Measurements from ENCODE around the gene TOX3.

Gene TOX3

GRCh38 chr16:52539191-52539590 is 7.8 kb downstream of the TOX3 start:
- H3K9me3 ChIP-seq (ENCODE audit: control insufficient read depth in 2 of 2, low read length in 2 of 2): no peaks in the 10 kb centered on the region
- H3K9ac ChIP-seq (ENCODE audit: low read depth in 1 of 2, low read length in 2 of 2): no peak overlapping the region

GRCh38 chr16:52538511-52538910 is 8.4 kb downstream of the TOX3 start:
- H3K9me3 ChIP-seq (ENCODE audit: control insufficient read depth in 2 of 2, low read length in 2 of 2): no peaks in the 10 kb centered on the region
- H3K27ac ChIP-seq (ENCODE audit: low read depth in 2 of 2, low read length in 2 of 2): no peak overlapping the region
- no peaks in the 10 kb centered on the region for H3K27me3 ChIP-seq (ENCODE audit: control insufficient read depth in 2 of 2, insufficient read depth in 2 of 2, low read length in 2 of 2)
- H3K4me1 ChIP-seq (ENCODE audit: control insufficient read depth in 2 of 2, insufficient read depth in 2 of 2, low read length in 2 of 2): peaks cover 0 to 4% of the 10 kb centered on the region in 2 donors
- H3K9ac ChIP-seq (ENCODE audit: low read depth in 1 of 2, low read length in 2 of 2): no peak overlapping the region
- H3K36me3 ChIP-seq (ENCODE audit: control insufficient read depth in 2 of 2, insufficient read depth in 2 of 2, low read length in 2 of 2): peaks cover 0 to 3% of the 10 kb centered on the region in 2 donors
- H3K4me3 ChIP-seq (ENCODE audit: low read length in 2 of 2): no peak overlapping the region

More at GRCh38 chr16:52539191-52539590, 7.8 kb downstream of the TOX3 start:
- Histone ChIP-seq H3K4me3 (ENCODE audit: low read length in 2 of 2) (no peak overlapping the region), H3K27ac (ENCODE audit: low read depth in 2 of 2, low read length in 2 of 2) (no peak overlapping the region), H3K4me1 (ENCODE audit: control insufficient read depth in 2 of 2, insufficient read depth in 2 of 2, low read length in 2 of 2) (peaks cover 0 to 4% of the 10 kb centered on the region in 2 donors), H3K27me3 (ENCODE audit: control insufficient read depth in 2 of 2, insufficient read depth in 2 of 2, low read length in 2 of 2) (no peaks in the 10 kb centered on the region), H3K36me3 (ENCODE audit: control insufficient read depth in 2 of 2, insufficient read depth in 2 of 2, low read length in 2 of 2) (peaks cover 0 to 3% of the 10 kb centered on the region in 2 donors)

GRCh38 chr16:52537516-52537915 is 9.4 kb downstream of the TOX3 start:
- peaks cover 0 to 3% of the 10 kb centered on the region in 2 donors for H3K36me3 ChIP-seq (ENCODE audit: control insufficient read depth in 2 of 2, insufficient read depth in 2 of 2, low read length in 2 of 2)
- no peaks in the 10 kb centered on the region for H3K27me3 ChIP-seq (ENCODE audit: control insufficient read depth in 2 of 2, insufficient read depth in 2 of 2, low read length in 2 of 2)
- no peak overlapping the region for H3K9ac ChIP-seq (ENCODE audit: low read depth in 1 of 2, low read length in 2 of 2)
- H3K4me1 ChIP-seq (ENCODE audit: control insufficient read depth in 2 of 2, insufficient read depth in 2 of 2, low read length in 2 of 2): no peaks in the 10 kb centered on the region
- no peaks in the 10 kb centered on the region for H3K9me3 ChIP-seq (ENCODE audit: control insufficient read depth in 2 of 2, low read length in 2 of 2)
- no peak overlapping the region for H3K27ac ChIP-seq (ENCODE audit: low read depth in 2 of 2, low read length in 2 of 2)
- H3K4me3 ChIP-seq (ENCODE audit: low read length in 2 of 2): no peak overlapping the region

GRCh38 chr16:52535076-52535475 is 11.9 kb downstream of the TOX3 start:
- no peaks in the 10 kb centered on the region for H3K9me3 ChIP-seq (ENCODE audit: control insufficient read depth in 2 of 2, low read length in 2 of 2)
- H3K4me3 ChIP-seq (ENCODE audit: low read length in 2 of 2): no peak overlapping the region
- H3K27me3 ChIP-seq (ENCODE audit: control insufficient read depth in 2 of 2, insufficient read depth in 2 of 2, low read length in 2 of 2): no peaks in the 10 kb centered on the region
- H3K27ac ChIP-seq (ENCODE audit: low read depth in 2 of 2, low read length in 2 of 2): no peak overlapping the region
- H3K9ac ChIP-seq (ENCODE audit: low read depth in 1 of 2, low read length in 2 of 2): no peak overlapping the region
- peaks cover 0 to 3% of the 10 kb centered on the region in 2 donors for H3K36me3 ChIP-seq (ENCODE audit: control insufficient read depth in 2 of 2, insufficient read depth in 2 of 2, low read length in 2 of 2)
- H3K4me1 ChIP-seq (ENCODE audit: control insufficient read depth in 2 of 2, insufficient read depth in 2 of 2, low read length in 2 of 2): no peaks in the 10 kb centered on the region

GRCh38 chr16:52533296-52533695 is 13.6 kb downstream of the TOX3 start:
- Histone ChIP-seq H3K9me3 (ENCODE audit: control insufficient read depth in 2 of 2, low read length in 2 of 2) (no peaks in the 10 kb centered on the region), H3K4me1 (ENCODE audit: control insufficient read depth in 2 of 2, insufficient read depth in 2 of 2, low read length in 2 of 2) (no peaks in the 10 kb centered on the region), H3K27me3 (ENCODE audit: control insufficient read depth in 2 of 2, insufficient read depth in 2 of 2, low read length in 2 of 2) (no peaks in the 10 kb centered on the region), H3K9ac (ENCODE audit: low read depth in 1 of 2, low read length in 2 of 2) (no peak overlapping the region), H3K4me3 (ENCODE audit: low read length in 2 of 2) (no peak overlapping the region), H3K27ac (ENCODE audit: low read depth in 2 of 2, low read length in 2 of 2) (no peak overlapping the region), H3K36me3 (ENCODE audit: control insufficient read depth in 2 of 2, insufficient read depth in 2 of 2, low read length in 2 of 2) (no peaks in the 10 kb centered on the region)

GRCh38 chr16:52532384-52532783 is 14.6 kb downstream of the TOX3 start:
- H3K36me3 ChIP-seq (ENCODE audit: control insufficient read depth in 2 of 2, insufficient read depth in 2 of 2, low read length in 2 of 2): no peaks in the 10 kb centered on the region
- no peaks in the 10 kb centered on the region for H3K4me1 ChIP-seq (ENCODE audit: control insufficient read depth in 2 of 2, insufficient read depth in 2 of 2, low read length in 2 of 2)
- H3K9ac ChIP-seq (ENCODE audit: low read depth in 1 of 2, low read length in 2 of 2): no peak overlapping the region
- H3K27ac ChIP-seq (ENCODE audit: low read depth in 2 of 2, low read length in 2 of 2): no peak overlapping the region
- H3K4me3 ChIP-seq (ENCODE audit: low read length in 2 of 2): no peak overlapping the region
- no peaks in the 10 kb centered on the region for H3K27me3 ChIP-seq (ENCODE audit: control insufficient read depth in 2 of 2, insufficient read depth in 2 of 2, low read length in 2 of 2)
- no peaks in the 10 kb centered on the region for H3K9me3 ChIP-seq (ENCODE audit: control insufficient read depth in 2 of 2, low read length in 2 of 2)

- no peaks in the 10 kb centered on the region for H3K4me1 ChIP-seq (ENCODE audit: control insufficient read depth in 2 of 2, insufficient read depth in 2 of 2, low read length in 2 of 2)
- H3K4me3 ChIP-seq (ENCODE audit: low read length in 2 of 2): no peak overlapping the region
- H3K9me3 ChIP-seq (ENCODE audit: control insufficient read depth in 2 of 2, low read length in 2 of 2): no peaks in the 10 kb centered on the region
- H3K27ac ChIP-seq (ENCODE audit: low read depth in 2 of 2, low read length in 2 of 2): no peak overlapping the region
- H3K36me3 ChIP-seq (ENCODE audit: control insufficient read depth in 2 of 2, insufficient read depth in 2 of 2, low read length in 2 of 2): no peaks in the 10 kb centered on the region
- H3K27me3 ChIP-seq (ENCODE audit: control insufficient read depth in 2 of 2, insufficient read depth in 2 of 2, low read length in 2 of 2): no peaks in the 10 kb centered on the region
- H3K9ac ChIP-seq (ENCODE audit: low read depth in 1 of 2, low read length in 2 of 2): no peak overlapping the region
Measured at GRCh38 chr16:52529226-52529625, 17.7 kb downstream of the TOX3 start.

GRCh38 chr16:52528393-52529065 is 18.4 kb downstream of the TOX3 start:
- H3K27ac ChIP-seq (ENCODE audit: low read depth in 2 of 2, low read length in 2 of 2): no peak overlapping the region
- no peak overlapping the region for H3K9ac ChIP-seq (ENCODE audit: low read depth in 1 of 2, low read length in 2 of 2)
- no peaks in the 10 kb centered on the region for H3K36me3 ChIP-seq (ENCODE audit: control insufficient read depth in 2 of 2, insufficient read depth in 2 of 2, low read length in 2 of 2)
- no peaks in the 10 kb centered on the region for H3K9me3 ChIP-seq (ENCODE audit: control insufficient read depth in 2 of 2, low read length in 2 of 2)
- H3K4me1 ChIP-seq (ENCODE audit: control insufficient read depth in 2 of 2, insufficient read depth in 2 of 2, low read length in 2 of 2): no peaks in the 10 kb centered on the region
- no peak overlapping the region for H3K4me3 ChIP-seq (ENCODE audit: low read length in 2 of 2)
- no peaks in the 10 kb centered on the region for H3K27me3 ChIP-seq (ENCODE audit: control insufficient read depth in 2 of 2, insufficient read depth in 2 of 2, low read length in 2 of 2)

GRCh38 chr16:52526830-52527229 is 20.1 kb downstream of the TOX3 start:
- Histone ChIP-seq H3K27ac (ENCODE audit: low read depth in 2 of 2, low read length in 2 of 2) (no peak overlapping the region), H3K36me3 (ENCODE audit: control insufficient read depth in 2 of 2, insufficient read depth in 2 of 2, low read length in 2 of 2) (no peaks in the 10 kb centered on the region), H3K4me3 (ENCODE audit: low read length in 2 of 2) (no peak overlapping the region), H3K9me3 (ENCODE audit: control insufficient read depth in 2 of 2, low read length in 2 of 2) (no peaks in the 10 kb centered on the region), H3K4me1 (ENCODE audit: control insufficient read depth in 2 of 2, insufficient read depth in 2 of 2, low read length in 2 of 2) (no peaks in the 10 kb centered on the region), H3K27me3 (ENCODE audit: control insufficient read depth in 2 of 2, insufficient read depth in 2 of 2, low read length in 2 of 2) (no peaks in the 10 kb centered on the region), H3K9ac (ENCODE audit: low read depth in 1 of 2, low read length in 2 of 2) (no peak overlapping the region)

GRCh38 chr16:52526116-52526828 is 20.7 kb downstream of the TOX3 start:
- Histone ChIP-seq H3K4me1 (ENCODE audit: control insufficient read depth in 2 of 2, insufficient read depth in 2 of 2, low read length in 2 of 2) (no peaks in the 10 kb centered on the region), H3K27me3 (ENCODE audit: control insufficient read depth in 2 of 2, insufficient read depth in 2 of 2, low read length in 2 of 2) (no peaks in the 10 kb centered on the region), H3K4me3 (ENCODE audit: low read length in 2 of 2) (no peak overlapping the region), H3K9me3 (ENCODE audit: control insufficient read depth in 2 of 2, low read length in 2 of 2) (no peaks in the 10 kb centered on the region), H3K27ac (ENCODE audit: low read depth in 2 of 2, low read length in 2 of 2) (no peak overlapping the region), H3K9ac (ENCODE audit: low read depth in 1 of 2, low read length in 2 of 2) (no peak overlapping the region), H3K36me3 (ENCODE audit: control insufficient read depth in 2 of 2, insufficient read depth in 2 of 2, low read length in 2 of 2) (peaks cover 0 to 4% of the 10 kb centered on the region in 2 donors)

Measured in mucosa of rectum (tissue), 2 donors.